GM12878 (cell line): Measurements from ENCODE around the gene BMPR1B. TPM values are rescaled to one million over a fixed set of nuclear protein-coding genes. Genes with fewer than 3 reads are reported as not detected.

ENCODE experiments used
- ATAC-seq: fragments of 200-7000 bp; cut with Tn5 transposase; 3 replicates; pipeline ENCODE4 v1.9.1; 2020; ENCODE audit warnings: mild to moderate bottlenecking, moderate library complexity
- BruUV-seq: library from RNA; stranded (reverse); fragments of 400-500 nt; replicated peaks from 2 replicates; lab custom pipeline; 2021; lab: Mats Ljungman, UMichigan
- CTCF ChIA-PET: fragments of 300-600 bp; sonication (Branson Sonifier 250); formaldehyde crosslinking; extraction: SDS; loops from one replicate; lab custom pipeline; 2021; ENCODE audit warnings: inconsistent platforms; lab: Yijun Ruan, JAX
- POLR2A ChIA-PET: fragments of 350-600 bp; formaldehyde crosslinking; extraction: SDS; loops from one replicate; lab custom pipeline; 2021; ENCODE audit warnings: inconsistent platforms; lab: Charles Lee
- RAD21 ChIA-PET: fragments of 300-600 bp; sonication (Branson Sonifier 250); formaldehyde crosslinking; loops from one replicate; lab custom pipeline; 2023; ENCODE audit warnings: antibody characterized with exemption; ENCODE audit not compliant: unreplicated experiment; lab: Charles Lee
- SMC1A ChIA-PET: fragments of 300-600 bp; sonication (Branson Sonifier 250); formaldehyde crosslinking; loops from one replicate; lab custom pipeline; 2023; ENCODE audit not compliant: unreplicated experiment, uncharacterized antibody; lab: Charles Lee
- DNase-seq: peaks from one replicate; pipeline ENCODE4 v3.0.0-alpha.2; 2011; ENCODE audit warnings: low read depth, low spot score
- FAIRE-seq: peaks from 3 replicates; lab custom pipeline; 2011; peaks lifted over from hg19 to GRCh38; lab: Jason Lieb, UNC
- H2AFZ ChIP-seq: 2 replicates; pipeline ENCODE4 v1.6.0; 2011; ENCODE audit warnings: low read depth, low read length, control low read depth; ENCODE audit not compliant: control insufficient read depth
- H3K27ac ChIP-seq: 2 replicates; pipeline ENCODE4 v1.5.1; 2011; ENCODE audit warnings: control low read depth; ENCODE audit not compliant: control insufficient read depth, insufficient read depth
- H3K27me3 ChIP-seq, 2 experiments: replicated peaks in 1 of 2; 2 replicates each; pipeline versions ENCODE4 v1.6.0 to v1.6.1; 2011; ENCODE audit warnings: low read length in 1 of 2; ENCODE audit not compliant: control insufficient read depth in 2 of 2, insufficient read depth in 2 of 2
- H3K36me3 ChIP-seq, 2 experiments: 2 replicates each; pipeline ENCODE4 v1.5.1; 2011; ENCODE audit warnings: low read length in 1 of 2; ENCODE audit not compliant: control insufficient read depth in 2 of 2, insufficient read depth in 2 of 2
- H3K4me1 ChIP-seq: 2 replicates; pipeline ENCODE4 v1.6.1; 2011; ENCODE audit warnings: mild to moderate bottlenecking, low read length, moderate library complexity, mixed read lengths; ENCODE audit not compliant: control insufficient read depth, insufficient read depth
- H3K4me2 ChIP-seq: 2 replicates; pipeline ENCODE4 v1.6.0; 2011; ENCODE audit warnings: control low read depth; ENCODE audit not compliant: control insufficient read depth, insufficient read depth
- H3K4me3 ChIP-seq: fragments of 200-600 bp; sonication (generic); 2 replicates; pipeline ENCODE4 v1.5.1; 2016
- H3K79me2 ChIP-seq: 2 replicates; pipeline ENCODE4 v1.6.0; 2011; ENCODE audit warnings: low read length; ENCODE audit not compliant: control insufficient read depth, insufficient read depth
- H3K9ac ChIP-seq: 2 replicates; pipeline ENCODE4 v1.8.0; 2011; ENCODE audit warnings: low read length, control low read depth, mixed read lengths; ENCODE audit not compliant: control insufficient read depth, insufficient read depth
- H3K9me3 ChIP-seq: replicated peaks from 3 replicates; pipeline ENCODE4 v1.5.1; 2011; ENCODE audit warnings: mild to moderate bottlenecking, low read length; ENCODE audit not compliant: control insufficient read depth, insufficient read depth
- H4K20me1 ChIP-seq: 2 replicates; pipeline ENCODE4 v1.6.0; 2011; ENCODE audit not compliant: control insufficient read depth, insufficient read depth
- GATAD2B ChIP-seq: fragments of 450-650 bp; conservative IDR thresholded peaks from 2 replicates; pipeline ENCODE4 v1.6.1; 2017; ENCODE audit warnings: low read depth, mild to moderate bottlenecking, moderate library complexity
- NRF1 ChIP-seq: conservative IDR thresholded peaks from 2 replicates; pipeline ENCODE4 v1.6.1; 2011; ENCODE audit warnings: mild to moderate bottlenecking, low read depth, low read length, improper control_type of control experiment
- SUPT20H ChIP-seq: IDR thresholded peaks from 2 replicates; pipeline ENCODE4 v1.6.1; 2011; ENCODE audit warnings: low read depth, mild to moderate bottlenecking, low read length, moderate library complexity, borderline replicate concordance; ENCODE audit not compliant: control insufficient read depth
- WGBS: methylation state at CpG from one replicate; pipeline ENCODE4 v1.1.6; 2016; ENCODE audit warnings: low lambda C conversion rate; ENCODE audit not compliant: insufficient replicate concordance, insufficient coverage; ENCODE audit errors: missing lambda C conversion rate; 5-methylcytosine and 5-hydroxymethylcytosine counted together
- in situ Hi-C: fragments of 300-500 bp; cut with MboI; formaldehyde crosslinking; loops from 9 replicates; pipeline ENCODE4 v1.14.3; 2018; ENCODE audit warnings: mixed read lengths
- intact Hi-C: fragments of 100-400 bp; cut with micrococcal nuclease; formaldehyde crosslinking; loops from one replicate; pipeline ENCODE4 v1.14.2; 2022; ENCODE audit not compliant: unreplicated experiment
- polyA plus RNA-seq, 11 experiments: library from polyadenylated mRNA; depleted of rRNA in 4 of 11; unstranded in 6 of 11; stranded (reverse) in 5 of 11; fragments of >200 nt; fragmentation: Nextera tagmentation in 4 of 11; fragmentation: Illumina TruSeq in 1 of 11; extraction: Ambion mirVana in 4 of 11; extraction: Trizol in 1 of 11; gene quantifications; 1 replicate in 1 of 11; 2 replicates in 10 of 11; pipeline versions ENCODE4 v1.2.1 to v1.2.3, GENCODE V29; 2011 to 2016; ENCODE audit warnings: inconsistent platforms in 2 of 11, missing spikeins in 2 of 11, low read depth in 1 of 11
- total RNA-seq, 4 experiments: library from RNA; depleted of rRNA in 3 of 4; stranded (reverse); fragments of >200 nt in 3 of 4; fragmentation: Illumina TruSeq in 1 of 4; extraction: Trizol in 1 of 4; gene quantifications; 2 replicates each; pipeline versions ENCODE4 v1.2.1 to v1.2.3, GENCODE V29; 2013 to 2021
- TF ChIP-seq, protein P1 (sequence below): IDR thresholded peaks from 2 replicates; pipeline ENCODE4 v1.6.1; 2011; ENCODE audit warnings: low read depth, low read length, improper control_type of control experiment, borderline replicate concordance

Gene BMPR1B
- total and polyA plus RNA-seq, 10 of the 15 experiments (the other 5 are each of a cell fraction or from before 2014, with no cell fraction given): not detected

DNA sequence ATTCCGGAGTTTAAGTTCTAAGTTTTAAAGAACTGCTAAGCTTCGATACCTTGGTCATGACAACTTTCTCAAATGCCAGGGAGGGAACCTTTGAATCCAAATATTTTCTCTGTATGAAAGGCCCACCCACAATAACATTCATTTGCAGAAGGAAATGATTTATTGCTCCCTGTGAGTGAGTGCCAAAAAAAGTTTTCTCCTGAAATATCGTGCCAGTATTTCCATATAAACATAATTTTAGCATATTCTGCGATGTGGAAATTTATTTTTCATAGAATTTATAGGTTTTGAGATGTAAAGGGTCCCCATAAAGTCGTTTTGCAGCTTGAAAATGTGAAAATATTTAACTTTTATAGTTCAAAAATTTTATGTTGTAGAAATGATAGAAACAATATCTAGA lies 53.9 kb downstream of the BMPR1B start:
- BruUV-seq: no TSS peak
- ChIA-PET CTCF (no interaction called here), RAD21 (no interaction called here), POLR2A (no interaction called here), SMC1A (no interaction called here)
- Histone ChIP-seq H3K9ac (no peak overlapping the region), H3K9me3 (no peaks in the 10 kb centered on the region), H3K27me3 (no peaks in the 10 kb centered on the region), H3K4me3 (no peak overlapping the region), H3K79me2 (no peaks in the 10 kb centered on the region), H3K4me1 (no peaks in the 10 kb centered on the region), H3K36me3 (no peaks in the 10 kb centered on the region), H2AFZ (no peak overlapping the region), H4K20me1 (no peaks in the 10 kb centered on the region), H3K4me2 (no peak overlapping the region), H3K27ac (no peak overlapping the region)
- intact Hi-C loops: no loop called here
- TF ChIP-seq GATAD2B: no peak
- in situ Hi-C loops: no loop called here
- 16% methylated on average over 5 of the region's 5 CpGs for WGBS
- no peak for ATAC-seq
- no peak for DNase-seq
- FAIRE-seq: no peak

- CTCF ChIA-PET: no interaction called here
- H3K36me3 ChIP-seq: no peaks in the 10 kb centered on the region
- FAIRE-seq: no peak
- H3K4me1 ChIP-seq: no peaks in the 10 kb centered on the region
- H3K4me3 ChIP-seq: no peak overlapping the region
- SMC1A ChIA-PET: no interaction called here
- TF ChIP-seq NRF1 (no peak), SUPT20H (no peak)
- TF ChIP-seq, protein P1, sequence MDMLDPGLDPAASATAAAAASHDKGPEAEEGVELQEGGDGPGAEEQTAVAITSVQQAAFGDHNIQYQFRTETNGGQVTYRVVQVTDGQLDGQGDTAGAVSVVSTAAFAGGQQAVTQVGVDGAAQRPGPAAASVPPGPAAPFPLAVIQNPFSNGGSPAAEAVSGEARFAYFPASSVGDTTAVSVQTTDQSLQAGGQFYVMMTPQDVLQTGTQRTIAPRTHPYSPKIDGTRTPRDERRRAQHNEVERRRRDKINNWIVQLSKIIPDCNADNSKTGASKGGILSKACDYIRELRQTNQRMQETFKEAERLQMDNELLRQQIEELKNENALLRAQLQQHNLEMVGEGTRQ: no peak
- TF ChIP-seq, all 136 proteins: peak for 0
- Histone ChIP-seq H3K27me3 (no peaks in the 10 kb centered on the region; a peak in 1 of 4 replicates), H2AFZ (no peak overlapping the region), H3K79me2 (no peaks in the 10 kb centered on the region), H3K9ac (no peak overlapping the region), H3K27ac (no peak overlapping the region), H4K20me1 (no peaks in the 10 kb centered on the region), H3K4me2 (no peak overlapping the region), H3K9me3 (no peaks in the 10 kb centered on the region)
- ChIA-PET RAD21 (no interaction called here), POLR2A (no interaction called here)
- no TSS peak for BruUV-seq
- DNase-seq (no peak), ATAC-seq (no peak)
- WGBS: 27% methylated on average over 6 of the region's 6 CpGs
- in situ Hi-C loops (no loop called here), intact Hi-C loops (no loop called here)
Observed at GRCh38 chr4:94813221-94813620, 55.5 kb downstream of the BMPR1B start.
